Measurements from ENCODE around the gene GAK. TPM values are rescaled to one million over a fixed set of nuclear protein-coding genes. Genes with fewer than 3 reads are reported as not detected.
"Not testable (repeated sequence)": the region's sequence is repeated elsewhere in the genome, so short reads cannot be mapped to it uniquely, and the experiment has no call there.

Gene GAK
- total and polyA plus RNA-seq, 2 of the 4 experiments (the other 2 are of a cell fraction) = 45.1 to 133 TPM

DNA sequence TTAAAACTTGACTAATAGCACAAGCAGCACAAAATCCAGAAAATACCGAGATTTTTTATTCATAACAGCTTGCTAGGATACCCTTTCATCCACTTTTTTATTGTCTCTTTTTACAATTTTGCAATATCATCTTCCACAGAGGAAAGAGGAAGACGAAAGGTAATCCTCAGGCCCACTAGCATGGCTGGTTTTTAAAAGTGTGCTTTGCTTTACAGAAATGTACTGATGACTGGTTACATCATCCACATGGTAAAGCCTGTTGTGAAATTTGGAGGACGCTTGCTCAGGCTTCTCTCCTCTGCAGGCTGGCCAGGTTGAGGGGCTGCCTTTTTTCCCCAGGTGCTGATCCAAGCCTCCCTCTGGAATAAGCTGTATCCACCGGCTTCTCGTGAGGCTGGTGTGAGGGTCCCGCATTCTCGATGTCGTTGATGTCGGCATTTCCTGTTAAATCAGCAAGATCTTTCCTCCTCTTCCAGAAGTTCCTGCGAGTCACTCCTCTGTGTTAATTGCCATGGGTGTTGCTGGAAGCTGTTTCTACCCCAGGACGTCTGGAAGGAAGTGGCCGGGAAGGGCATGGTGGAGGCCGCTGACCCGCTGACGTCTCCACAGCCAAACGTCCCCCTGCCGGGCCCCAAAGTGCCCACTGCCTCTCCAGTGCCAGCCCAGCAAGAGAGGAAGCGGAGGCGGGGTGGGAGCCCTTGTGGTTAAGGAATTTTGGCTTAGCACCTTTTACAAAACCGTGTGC is 47.0 kb upstream of the GAK start:
- Histone ChIP-seq H2AK9ac (replicated peaks; ENCODE audit: low read depth, low read length, poor library complexity) (peak overlapping the region; percentile 78), H2BK20ac (ENCODE audit: low read depth, low read length) (peak overlapping the region; percentile 39), H2AK5ac (ENCODE audit: low read depth, low read length) (peak overlapping the region; percentile 67; the same call in 1 of the 2 replicates), H3K9me1 (ENCODE audit: insufficient read depth, low read length) (peaks cover 11% of the 10 kb centered on the region; the same call in 1 of the 2 replicates), H3K4ac (ENCODE audit: low read depth, low read length) (peak overlapping the region; percentile 55), H3K79me1 (ENCODE audit: low read depth in 1 of 2, low read length in 2 of 2) (no peaks in the 10 kb centered on the region), H3K18ac (ENCODE audit: low read depth, low read length) (no peak overlapping the region; the same call in 1 of the 2 replicates), H3K9me3 (ENCODE audit: control insufficient read depth, insufficient read depth, low read length) (no peaks in the 10 kb centered on the region), H3K36me3 (ENCODE audit: control insufficient read depth, insufficient read depth, low read length) (no peaks in the 10 kb centered on the region), H2BK120ac (ENCODE audit: low read depth, low read length) (peak overlapping the region; percentile 70), H2BK15ac (ENCODE audit: low read depth, low read length) (no peak overlapping the region; the same call in 2 of the 3 replicates), H3K14ac (replicated peaks; ENCODE audit: low read depth, low read length) (peak overlapping the region; percentile 91), H4K5ac (ENCODE audit: low read depth, low read length) (peak overlapping the region; percentile 13; the same call in 1 of the 2 replicates), H2AFZ (replicated peaks; ENCODE audit: low read length, poor library complexity) (peak overlapping the region; percentile 80), H4K8ac (ENCODE audit: low read depth in 2 of 2, low read length in 2 of 2) (peak overlapping the region; percentile 39 to 92; a peak in 3 of 4 replicates), H3K27me3 (ENCODE audit: control insufficient read depth, insufficient read depth, low read length) (no peaks in the 10 kb centered on the region), H3K4me2 (ENCODE audit: low read depth, low read length) (peak overlapping the region; percentile 6; the same call in 1 of the 2 replicates), H3K9ac (ENCODE audit: low read depth, low read length) (no peak overlapping the region), H3K27ac (ENCODE audit: insufficient read depth, low read length) (peak overlapping the region; percentile 13; the same call in 1 of the 2 replicates), H4K91ac (ENCODE audit: insufficient read depth, low read depth, low read length) (peak overlapping the region; percentile 54; the same call in 1 of the 2 replicates), H4K20me1 (ENCODE audit: insufficient read depth, low read length) (no peaks in the 10 kb centered on the region), H3K4me1 (ENCODE audit: control insufficient read depth, insufficient read depth, low read length) (peaks cover 5% of the 10 kb centered on the region; the same call in 1 of the 2 replicates), H3K23ac (ENCODE audit: low read depth, low read length) (peak overlapping the region; percentile 5; the same call in 1 of the 2 replicates), H3K4me3 (ENCODE audit: insufficient read depth, low read depth, low read length) (no peak overlapping the region), H3K56ac (ENCODE audit: extremely low read depth, insufficient read depth, low read length) (no peak overlapping the region), H2BK5ac (ENCODE audit: low read depth, low read length, poor library complexity, severe bottlenecking) (peak overlapping the region; percentile 14)
- no TSS peak for BruUV-seq (replicated peaks)
- ChIA-PET POLR2A (ENCODE audit: unreplicated experiment) (no interaction called here), CTCF (no interaction called here)
- WGBS, 2 experiments (ENCODE audit: extremely low coverage in 2 of 2, insufficient read length in 1 of 2) = 40% methylated on average over 3 of the region's 20 CpGs; no CpG with 5 or more reads in 1 of the 2 experiments
- TF ChIP-seq POLR2A (IDR thresholded peaks at IDR 0.05; ENCODE audit: low read depth, low read length) (no peak), FOS (IDR thresholded peaks at IDR 0.05; ENCODE audit: low read depth, low read length) (no peak), NFE2L2 (IDR thresholded peaks at IDR 0.05; ENCODE audit: low read depth, low read length) (no peak), MAFK (IDR thresholded peaks at IDR 0.05; ENCODE audit: low read depth, low read length) (0 out of 2 replicates have a peak, but pooled peaks have one; percentile 0), CEBPB (IDR thresholded peaks at IDR 0.05; ENCODE audit: low read depth, low read length) (peak; percentile 89)
- intact Hi-C loops (cut with micrococcal nuclease) (no loop called here), in situ Hi-C loops (cut with MboI; ENCODE audit: low sequenced_read_pairs) (no loop called here), dilution Hi-C loops (cut with HindIII; ENCODE audit: low sequenced_read_pairs, unreplicated experiment) (no loop called here)
- ATAC-seq (ENCODE audit: low read depth) = peak; percentile 80
- DNase-seq = peak; percentile 61

GRCh38 chr4:976016-976415 is 43.9 kb upstream of the GAK start:
- H2BK15ac ChIP-seq (ENCODE audit: low read depth, low read length); H3K56ac ChIP-seq (ENCODE audit: extremely low read depth, insufficient read depth, low read length); H4K8ac ChIP-seq (ENCODE audit: low read depth in 2 of 2, low read length in 2 of 2); H3K9me3 ChIP-seq (ENCODE audit: control insufficient read depth, insufficient read depth, low read length); H3K27me3 ChIP-seq (ENCODE audit: control insufficient read depth, insufficient read depth, low read length); H2BK120ac ChIP-seq (ENCODE audit: low read depth, low read length); H3K36me3 ChIP-seq (ENCODE audit: control insufficient read depth, insufficient read depth, low read length); in situ Hi-C loops (cut with MboI; ENCODE audit: low sequenced_read_pairs); ATAC-seq (ENCODE audit: low read depth); H2AFZ ChIP-seq (replicated peaks; ENCODE audit: low read length, poor library complexity); intact Hi-C loops (cut with micrococcal nuclease); H3K4me2 ChIP-seq (ENCODE audit: low read depth, low read length); BruUV-seq (replicated peaks); DNase-seq; H3K9ac ChIP-seq (ENCODE audit: low read depth, low read length); H2BK20ac ChIP-seq (ENCODE audit: low read depth, low read length); H2AK9ac ChIP-seq (replicated peaks; ENCODE audit: low read depth, low read length, poor library complexity); H3K4me3 ChIP-seq (ENCODE audit: insufficient read depth, low read depth, low read length); H3K14ac ChIP-seq (replicated peaks; ENCODE audit: low read depth, low read length); CTCF ChIA-PET; H3K4ac ChIP-seq (ENCODE audit: low read depth, low read length); H3K23ac ChIP-seq (ENCODE audit: low read depth, low read length); H3K4me1 ChIP-seq (ENCODE audit: control insufficient read depth, insufficient read depth, low read length); H3K27ac ChIP-seq (ENCODE audit: insufficient read depth, low read length); dilution Hi-C loops (cut with HindIII; ENCODE audit: low sequenced_read_pairs, unreplicated experiment); H2AK5ac ChIP-seq (ENCODE audit: low read depth, low read length); H4K91ac ChIP-seq (ENCODE audit: insufficient read depth, low read depth, low read length); H4K5ac ChIP-seq (ENCODE audit: low read depth, low read length); POLR2A ChIA-PET (ENCODE audit: unreplicated experiment); H3K18ac ChIP-seq (ENCODE audit: low read depth, low read length); H2BK5ac ChIP-seq (ENCODE audit: low read depth, low read length, poor library complexity, severe bottlenecking): not testable (repeated sequence)
- no CpG with 5 or more reads among the region's 25 CpGs for WGBS, 2 experiments (ENCODE audit: extremely low coverage in 2 of 2, insufficient read length in 1 of 2)
- peaks cover 21% of the 10 kb centered on the region for H4K20me1 ChIP-seq (ENCODE audit: insufficient read depth, low read length)
- H3K79me1 ChIP-seq (ENCODE audit: low read depth in 1 of 2, low read length in 2 of 2) = peaks cover 4 to 17% of the 10 kb centered on the region in 2 experiments; a peak in 3 of 4 replicates
- H3K9me1 ChIP-seq (ENCODE audit: insufficient read depth, low read length) = peaks cover 11% of the 10 kb centered on the region; the same call in 1 of the 2 replicates

Measured in IMR-90 (cell line).